ENCODE results near the gene HSPA4.

HSPA4 gene

DNA sequence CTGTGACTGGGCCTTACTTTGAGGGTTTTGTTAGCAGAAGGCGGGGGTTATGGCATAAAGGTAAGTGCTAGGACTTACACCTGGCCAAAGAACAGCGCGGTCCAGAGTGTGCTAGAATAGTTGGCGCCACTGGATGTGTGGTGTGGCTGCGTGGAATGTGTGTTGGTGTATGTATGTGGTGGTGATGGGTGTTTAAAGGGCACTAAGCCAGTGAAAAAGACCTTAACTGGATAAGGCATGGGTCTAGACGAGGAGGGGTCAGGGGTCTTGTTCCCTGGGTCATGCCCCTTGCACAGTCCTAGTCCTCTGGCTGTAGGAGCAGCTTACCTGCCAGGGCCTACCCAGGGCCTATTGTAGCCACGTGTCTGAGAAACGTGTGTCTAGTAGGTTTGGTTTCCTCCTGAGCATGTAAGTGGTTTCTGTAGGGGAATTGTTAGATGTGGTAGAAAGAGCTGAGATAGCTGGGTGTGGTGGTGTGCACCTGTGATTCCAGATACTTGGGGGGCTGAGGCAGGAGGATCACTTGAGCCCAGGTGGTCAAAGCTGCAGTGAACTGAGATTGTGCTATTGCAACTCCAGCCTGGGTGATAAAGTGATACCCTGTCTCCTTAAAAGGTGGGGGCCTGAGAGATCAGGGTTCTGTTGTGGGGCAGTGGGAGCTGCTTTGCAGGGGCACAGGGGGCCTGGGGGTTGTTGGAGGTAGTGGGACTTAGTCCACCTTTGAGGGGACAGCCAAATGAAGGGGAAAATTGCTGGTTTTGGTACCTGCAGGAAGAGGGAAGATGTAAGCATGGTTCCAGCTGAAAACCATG, 55.2 kb downstream of the HSPA4 start:
- DNase-seq: no peak

DNA sequence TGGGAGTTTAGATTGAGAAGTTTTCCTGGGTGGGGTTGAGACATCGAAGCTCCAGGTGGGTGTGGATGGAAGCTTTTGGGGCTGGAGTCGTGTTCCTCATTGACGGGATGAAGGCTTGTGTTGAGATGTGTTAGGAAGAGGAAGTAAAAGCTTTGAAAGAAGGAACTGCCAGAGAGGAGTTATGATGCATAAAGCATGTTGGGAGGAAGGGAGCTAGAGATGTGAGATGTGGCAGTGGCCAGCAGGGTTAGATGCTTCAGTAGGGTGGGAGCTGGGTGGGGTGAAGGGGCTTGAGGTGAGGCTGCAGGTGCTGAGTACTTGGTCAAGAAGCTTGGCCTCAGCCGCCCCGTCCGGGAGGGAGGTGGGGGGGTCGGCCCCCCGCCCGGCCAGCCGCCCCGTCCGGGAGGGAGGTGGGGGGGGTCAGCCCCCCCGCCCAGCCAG, 56.7 kb downstream of the HSPA4 start:
- DNase-seq: no peak

DNA sequence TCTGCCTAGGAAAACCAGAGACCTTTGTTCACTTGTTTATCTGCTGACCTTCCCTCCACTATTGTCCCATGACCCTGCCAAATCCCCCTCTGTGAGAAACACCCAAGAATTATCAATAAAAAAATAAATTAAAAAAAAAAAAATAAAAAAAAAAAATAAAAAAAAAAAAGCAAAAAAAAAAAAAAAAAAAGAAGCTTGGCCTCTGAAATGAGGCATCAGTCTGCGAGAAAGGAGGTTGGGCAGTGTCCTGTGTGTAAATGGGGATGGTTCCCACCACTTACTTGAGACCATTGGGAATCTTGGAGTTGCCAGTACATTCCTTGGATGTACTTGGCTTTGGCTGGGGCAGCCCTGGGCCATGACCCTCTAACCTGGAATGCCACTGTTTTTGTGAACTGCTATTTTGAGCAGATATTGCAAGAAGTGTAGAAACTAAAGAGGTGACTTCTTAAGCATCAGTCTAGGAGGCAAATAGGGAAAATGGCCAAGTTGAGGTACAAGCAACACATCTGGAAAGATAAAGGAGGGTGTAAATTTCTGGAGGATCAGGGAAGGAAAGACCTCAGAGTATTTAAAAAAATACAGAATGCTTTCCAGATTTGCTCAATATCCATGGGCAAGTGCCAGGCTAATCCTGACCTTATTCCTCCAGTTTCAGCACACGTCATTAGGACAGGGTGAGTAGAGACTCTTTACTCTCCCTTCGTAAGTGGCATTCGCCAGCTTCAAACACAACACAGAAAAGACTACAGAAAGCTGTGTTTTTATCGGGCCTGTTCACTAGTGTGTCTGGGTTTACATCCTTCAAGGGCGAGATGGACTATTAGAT, 58.1 kb downstream of the HSPA4 start:
- DNase-seq: no peak

GRCh38 chr5:133110709-133111108, 58.9 kb downstream of the HSPA4 start:
- DNase-seq: no peak

DNA sequence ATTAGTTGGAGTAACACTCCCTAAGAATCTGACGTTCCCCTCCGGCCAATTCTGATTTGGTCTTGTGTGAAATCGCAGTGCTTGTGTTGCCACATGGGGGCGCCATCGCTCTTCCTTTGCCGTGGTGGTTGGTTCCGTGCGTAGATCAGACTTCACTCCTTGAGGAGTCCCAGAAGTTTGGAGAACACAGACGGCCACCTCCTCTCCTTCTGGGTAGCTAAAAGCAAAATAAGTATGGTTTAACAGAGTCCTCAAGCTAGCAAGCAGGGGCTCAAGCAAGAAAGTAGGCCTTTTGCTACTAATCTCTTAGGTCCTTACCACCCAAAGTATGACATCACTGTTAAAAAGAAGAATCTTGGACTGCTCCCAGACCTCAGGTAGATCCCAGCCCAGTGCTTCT, 59.5 kb downstream of the HSPA4 start:
- peak; percentile 51 to 54 for DNase-seq

DNA sequence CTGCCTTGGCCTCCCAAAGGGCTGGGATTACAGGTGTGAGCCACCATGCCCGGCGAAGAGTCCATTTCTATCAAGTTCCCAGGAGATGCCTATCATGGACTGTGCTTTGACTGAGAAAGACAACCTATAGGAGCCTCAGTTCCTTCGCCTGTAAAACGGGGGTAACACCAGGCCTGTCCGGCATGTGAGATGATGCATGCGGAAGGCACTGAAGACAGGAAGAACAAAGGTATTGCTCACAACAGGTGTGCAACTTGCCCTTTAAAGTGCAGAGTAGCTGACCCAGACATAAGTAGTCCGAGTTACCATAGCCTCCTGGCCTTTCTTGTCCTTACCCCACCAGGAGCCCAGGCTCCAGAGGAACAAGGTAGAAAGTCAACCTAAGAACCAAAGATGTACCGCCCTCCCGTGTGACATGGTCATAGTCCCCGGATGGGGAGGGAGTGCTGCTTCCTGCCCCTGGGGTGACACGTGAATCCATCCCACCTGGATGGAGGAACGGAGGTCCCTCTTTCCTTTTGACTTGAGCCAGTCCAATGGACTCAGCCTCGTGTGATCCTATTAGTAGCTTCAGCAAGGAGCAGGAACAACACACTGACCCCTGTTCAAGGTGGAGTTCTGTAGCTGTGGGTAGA, 60.3 kb downstream of the HSPA4 start:
- DNase-seq: no peak

GRCh38 chr5:133113331-133114061, 61.7 kb downstream of the HSPA4 start:
- no peak for DNase-seq

DNA sequence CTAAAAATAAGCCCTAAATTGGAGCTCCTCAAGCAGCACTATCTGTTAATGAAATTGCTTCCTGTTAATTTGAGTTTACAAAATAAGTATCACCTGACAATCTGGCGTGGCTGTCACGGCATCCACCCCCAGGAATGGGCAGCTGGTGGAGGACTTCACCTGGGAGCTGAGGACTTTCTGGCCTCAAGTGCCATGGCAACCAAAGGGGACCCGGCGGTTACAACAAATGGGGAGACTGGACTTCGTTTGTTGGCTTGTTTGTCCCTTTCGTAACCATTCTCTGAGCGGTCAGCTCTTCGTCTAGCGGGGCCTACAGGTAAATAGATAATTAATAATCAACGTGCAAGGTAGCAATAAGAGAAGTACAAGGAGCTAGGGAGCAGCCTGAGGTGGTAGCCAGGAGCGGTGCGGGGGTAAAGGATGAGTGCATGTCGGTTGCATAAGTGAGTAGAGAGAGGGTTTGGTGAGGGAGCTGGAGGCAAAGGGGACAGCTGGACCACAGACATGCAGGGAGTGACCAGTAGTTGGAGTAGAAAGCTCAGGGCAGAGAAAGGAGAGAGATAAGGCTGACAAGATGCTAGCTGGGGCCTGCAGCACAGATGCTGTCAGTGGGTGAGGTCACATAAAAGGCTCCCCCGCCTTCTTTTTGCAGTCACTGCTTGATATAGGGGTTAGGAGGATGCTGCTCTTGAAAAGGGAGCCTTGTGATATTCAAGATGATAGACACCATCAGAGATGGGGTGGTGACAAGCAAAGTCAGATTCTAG, 62.5 kb downstream of the HSPA4 start:
- DNase-seq: no peak

DNA sequence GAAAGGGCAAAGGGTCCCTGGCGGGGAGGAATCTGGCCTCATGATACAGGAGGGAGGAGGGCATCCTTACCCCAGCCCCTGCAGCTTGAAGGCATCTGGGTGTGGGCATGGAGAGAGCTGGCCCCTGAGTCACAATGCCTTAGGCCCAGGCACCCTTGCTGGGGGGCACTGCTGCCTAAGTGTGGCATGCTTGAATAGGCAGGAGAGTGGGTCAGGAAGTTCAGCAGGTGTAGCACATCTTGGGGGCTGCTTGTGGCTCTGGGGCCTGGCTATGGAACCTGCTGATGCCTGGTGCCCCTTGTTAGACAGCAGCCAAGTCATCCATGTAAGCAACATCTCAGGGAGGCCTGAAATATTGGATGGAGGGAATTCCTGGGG, 63.1 kb downstream of the HSPA4 start:
- no peak for DNase-seq

- DNase-seq: no peak
These were observed 64.8 kb downstream of the HSPA4 start for GRCh38 chr5:133116601-133117000.

- no peak for DNase-seq
These were observed 65.5 kb downstream of the HSPA4 start for GRCh38 chr5:133117166-133117911.

DNA sequence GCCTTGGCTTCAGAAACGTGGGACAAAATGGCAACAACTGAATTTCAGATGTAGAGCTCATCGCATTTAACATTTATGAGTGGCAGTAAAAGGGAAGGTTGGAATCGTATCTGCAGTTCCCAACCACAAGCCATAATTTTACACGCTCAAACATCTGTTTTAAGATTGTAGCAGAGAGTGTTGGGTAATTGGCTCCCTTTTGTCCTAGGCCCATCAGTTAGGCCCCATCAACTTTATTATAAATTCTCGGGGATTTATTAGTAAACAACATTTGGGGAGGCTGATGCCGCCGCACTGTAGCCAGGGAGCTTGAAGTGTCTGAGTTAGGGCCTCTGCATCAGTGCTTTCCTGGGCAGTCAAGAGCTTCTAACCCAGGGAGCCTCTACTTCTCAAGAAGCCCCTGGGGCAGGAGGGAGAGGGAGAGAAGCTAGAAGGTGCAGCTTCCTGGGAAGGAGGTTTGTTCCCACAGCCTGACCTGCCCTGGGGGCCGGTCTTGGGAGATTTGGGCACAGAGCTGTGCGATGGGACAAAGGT, 66.2 kb downstream of the HSPA4 start:
- no peak for DNase-seq

- no peak for DNase-seq
These were observed 66.9 kb downstream of the HSPA4 start for GRCh38 chr5:133118741-133119140.

GRCh38 chr5:133119233-133119711, 67.5 kb downstream of the HSPA4 start:
- no peak for DNase-seq

GRCh38 chr5:133120156-133120750, 68.4 kb downstream of the HSPA4 start:
- no peak for DNase-seq

DNA sequence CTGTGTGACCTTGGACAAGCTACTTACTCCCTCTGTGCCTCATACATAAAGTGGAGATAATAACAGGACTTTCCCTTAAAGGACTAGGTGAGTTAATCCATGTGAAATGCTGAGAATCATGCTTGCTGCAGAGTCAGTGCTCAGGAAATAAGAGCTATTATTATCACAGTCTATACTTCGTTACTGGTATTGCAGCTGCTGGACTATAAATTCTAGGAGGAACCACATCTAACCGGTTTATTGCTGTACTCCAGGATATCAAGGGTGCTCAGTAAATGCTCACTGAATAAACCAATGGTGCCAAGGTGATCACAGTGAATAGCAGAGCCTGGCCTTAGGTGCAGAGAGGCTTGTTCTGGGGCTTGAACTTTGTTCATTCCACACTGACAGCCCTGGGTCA, 69.3 kb downstream of the HSPA4 start:
- DNase-seq: no peak

DNA sequence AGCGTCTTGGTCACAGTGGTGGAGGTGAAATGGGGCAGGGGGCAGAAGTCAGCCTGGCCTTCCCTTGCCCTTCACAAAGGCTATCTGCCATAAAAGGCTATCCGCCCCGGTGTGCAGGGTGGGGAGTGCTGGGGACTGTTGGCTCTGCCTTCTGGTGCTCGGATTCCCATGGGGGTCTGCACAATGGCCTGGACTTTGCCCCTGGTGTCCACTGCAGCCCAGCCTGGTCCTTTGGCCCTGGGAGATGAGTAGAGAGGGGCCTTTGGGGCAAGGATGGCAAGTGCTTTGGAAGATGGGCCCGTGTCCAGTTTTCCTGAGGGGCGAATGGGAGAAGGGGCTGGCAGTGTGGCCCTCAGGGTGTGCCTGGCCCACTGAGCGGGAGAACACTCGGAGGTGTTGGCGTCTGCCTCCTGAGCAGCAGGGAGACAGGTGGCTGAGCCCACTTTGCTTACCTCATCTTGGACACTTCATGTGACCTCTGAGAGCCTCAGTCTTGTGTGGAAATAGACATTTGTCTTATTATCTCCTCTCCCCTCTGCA, 69.9 kb downstream of the HSPA4 start:
- DNase-seq: no peak

- no peak for DNase-seq
These were observed 70.9 kb downstream of the HSPA4 start for GRCh38 chr5:133122711-133123110.

DNA sequence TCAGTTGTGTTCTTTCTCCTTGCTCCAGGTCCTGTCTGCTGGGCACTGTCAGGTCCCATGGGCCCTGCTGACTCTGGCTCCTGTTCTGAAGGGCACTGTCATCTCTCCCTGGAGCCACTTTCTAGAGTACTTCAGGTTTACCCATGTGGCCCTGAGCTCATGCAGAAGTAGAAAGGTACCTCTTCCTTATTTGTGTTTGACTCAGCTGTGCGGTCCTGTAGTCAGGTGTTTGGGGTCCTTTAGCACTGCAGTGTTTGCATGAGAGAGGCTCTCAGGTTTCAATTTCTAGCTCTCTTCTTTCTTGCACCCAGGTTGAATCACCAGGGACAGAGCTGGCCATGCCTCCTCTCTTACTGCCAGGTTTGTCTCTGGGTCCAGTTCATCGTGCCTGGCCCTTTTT, 71.5 kb downstream of the HSPA4 start:
- DNase-seq: no peak

GRCh38 chr5:133124891-133125290, 73.1 kb downstream of the HSPA4 start:
- DNase-seq: no peak
